Measurements from ENCODE around the gene MVB12B. TPM values are rescaled to one million over a fixed set of nuclear protein-coding genes. Genes with fewer than 3 reads are reported as not detected.
"Not testable (repeated sequence)": the region's sequence is repeated elsewhere in the genome, so short reads cannot be mapped to it uniquely, and the experiment has no call there.

MVB12B gene
- total and polyA plus RNA-seq, 8 donors, result 2.6 to 6.7 (median 4.0) TPM

DNA sequence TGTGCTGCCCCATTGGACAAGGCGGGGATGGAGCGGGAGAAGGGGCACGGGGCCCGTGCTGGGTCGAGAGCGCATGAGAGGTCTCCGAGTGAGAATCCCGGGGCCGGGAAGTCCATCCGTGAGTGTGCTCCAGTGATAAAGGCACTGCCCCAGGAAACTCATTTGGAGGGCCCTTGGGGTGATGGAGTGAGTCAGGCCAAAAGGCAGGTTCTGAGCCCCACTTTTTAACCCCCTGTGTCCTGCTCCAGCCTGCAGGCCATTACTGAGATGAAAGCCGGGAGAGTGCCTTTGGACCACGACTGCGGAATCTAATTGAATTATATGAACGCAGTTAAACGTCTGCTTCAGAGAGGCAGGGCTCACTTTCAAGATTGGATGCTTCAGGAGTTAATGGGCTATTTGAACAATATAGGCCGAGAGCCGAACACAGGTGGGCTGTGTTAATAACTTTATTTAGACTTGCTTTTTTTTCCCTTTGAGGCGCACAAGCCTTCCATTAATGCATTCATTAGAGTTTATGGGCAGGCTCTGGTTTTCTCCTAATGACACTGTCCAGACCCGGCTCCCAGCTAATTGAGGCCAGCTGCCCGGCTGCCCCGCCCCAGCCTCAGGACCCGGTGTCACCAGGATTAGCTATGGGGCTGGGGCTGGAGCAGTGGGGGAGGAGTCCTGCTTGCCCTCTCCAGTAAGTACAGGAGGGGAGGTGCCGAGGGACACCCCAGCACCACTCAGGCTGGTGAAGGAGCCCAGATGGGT is 208.0 kb downstream of the MVB12B start:
- Histone ChIP-seq H3K27ac (no peak overlapping the region), H3K9me3 (no peaks in the 10 kb centered on the region), H3K4me3 (no peak overlapping the region), H3K4me1 (no peaks in the 10 kb centered on the region), H3K27me3 (peaks cover 0 to 4% (median 0%) of the 10 kb centered on the region in 4 donors), H3K36me3 (no peaks in the 10 kb centered on the region)
- WGBS, 2 donors, result 43% methylated on average over 23 of the region's 23 CpGs
- TF ChIP-seq, protein P1, sequence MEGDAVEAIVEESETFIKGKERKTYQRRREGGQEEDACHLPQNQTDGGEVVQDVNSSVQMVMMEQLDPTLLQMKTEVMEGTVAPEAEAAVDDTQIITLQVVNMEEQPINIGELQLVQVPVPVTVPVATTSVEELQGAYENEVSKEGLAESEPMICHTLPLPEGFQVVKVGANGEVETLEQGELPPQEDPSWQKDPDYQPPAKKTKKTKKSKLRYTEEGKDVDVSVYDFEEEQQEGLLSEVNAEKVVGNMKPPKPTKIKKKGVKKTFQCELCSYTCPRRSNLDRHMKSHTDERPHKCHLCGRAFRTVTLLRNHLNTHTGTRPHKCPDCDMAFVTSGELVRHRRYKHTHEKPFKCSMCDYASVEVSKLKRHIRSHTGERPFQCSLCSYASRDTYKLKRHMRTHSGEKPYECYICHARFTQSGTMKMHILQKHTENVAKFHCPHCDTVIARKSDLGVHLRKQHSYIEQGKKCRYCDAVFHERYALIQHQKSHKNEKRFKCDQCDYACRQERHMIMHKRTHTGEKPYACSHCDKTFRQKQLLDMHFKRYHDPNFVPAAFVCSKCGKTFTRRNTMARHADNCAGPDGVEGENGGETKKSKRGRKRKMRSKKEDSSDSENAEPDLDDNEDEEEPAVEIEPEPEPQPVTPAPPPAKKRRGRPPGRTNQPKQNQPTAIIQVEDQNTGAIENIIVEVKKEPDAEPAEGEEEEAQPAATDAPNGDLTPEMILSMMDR (IDR thresholded peaks at IDR 0.05), result no peak
- ATAC-seq (no peak), FAIRE-seq (no peak), DNase-seq (peak in 1 of 6 donors; percentile 3)
- intact Hi-C loops (cut with DNase I), result no loop called here

DNA sequence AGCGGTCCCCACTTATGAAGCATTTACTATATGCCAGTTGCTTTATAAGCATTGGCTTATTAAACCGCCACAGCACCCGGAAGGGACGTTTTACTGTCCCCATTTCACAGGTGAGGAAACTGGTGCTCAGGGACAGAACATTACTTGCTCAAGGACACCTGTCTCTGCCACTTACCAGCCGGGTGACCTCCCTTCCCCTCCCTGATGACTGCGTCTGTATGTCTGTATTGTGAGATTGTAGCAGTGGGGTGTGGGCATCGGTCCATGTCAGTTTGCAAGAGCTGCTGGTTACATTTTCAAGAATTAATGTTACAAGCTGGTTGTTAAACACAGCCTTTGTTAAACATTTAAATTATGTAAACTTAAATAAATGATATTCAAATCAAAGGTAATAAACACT is 209.5 kb downstream of the MVB12B start:
- TF ChIP-seq, protein P1 (IDR thresholded peaks at IDR 0.05), result no peak
- WGBS, 2 donors, result 67 to 81% methylated on average over 7 of the region's 7 CpGs
- H3K9me3 ChIP-seq, result no peaks in the 10 kb centered on the region
- no peak for ATAC-seq
- no peak for FAIRE-seq
- DNase-seq, result peak in 1 of 6 donors; percentile 11
- peaks cover 0 to 4% (median 0%) of the 10 kb centered on the region in 4 donors for H3K27me3 ChIP-seq
- H3K4me3 ChIP-seq, result no peak overlapping the region
- no peak overlapping the region for H3K27ac ChIP-seq
- H3K4me1 ChIP-seq, result no peaks in the 10 kb centered on the region
- no peaks in the 10 kb centered on the region for H3K36me3 ChIP-seq
- intact Hi-C loops (cut with DNase I), result no loop called here

DNA sequence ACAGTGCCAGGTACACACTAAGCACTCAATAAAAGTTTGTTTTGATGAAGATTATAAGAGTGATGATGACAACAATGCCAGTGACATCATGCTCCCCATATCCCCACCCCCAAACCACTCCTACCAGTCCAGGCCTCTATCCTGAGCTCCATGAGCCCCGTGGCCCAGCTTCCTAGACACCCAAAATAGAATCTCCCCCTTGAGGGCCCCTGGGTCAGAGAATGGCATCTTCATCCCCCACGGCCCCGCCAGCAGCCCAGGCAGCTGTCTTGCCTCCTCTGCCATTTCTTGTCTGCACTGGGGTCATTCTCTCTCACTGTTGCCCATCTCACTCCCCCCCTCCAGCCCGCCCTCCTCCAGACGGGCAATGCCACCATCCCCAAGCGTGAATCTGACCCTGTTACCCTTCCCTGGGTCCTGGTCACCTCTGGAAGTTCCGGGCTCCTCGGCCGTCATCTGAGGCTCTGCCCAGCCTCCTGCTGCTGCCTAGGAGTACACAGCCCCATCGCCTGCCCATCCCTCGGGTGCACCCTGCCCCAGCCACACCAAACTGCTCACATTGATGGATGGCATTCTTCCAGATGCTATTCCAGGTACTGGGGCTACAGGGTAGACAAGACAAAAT is 210.3 kb downstream of the MVB12B start:
- DNase-seq, result peak in 1 of 6 donors; percentile 33
- Histone ChIP-seq H3K4me3 (no peak overlapping the region), H3K4me1 (no peaks in the 10 kb centered on the region), H3K36me3 (no peaks in the 10 kb centered on the region), H3K27me3 (peaks cover 0 to 4% (median 0%) of the 10 kb centered on the region in 4 donors), H3K9me3 (no peaks in the 10 kb centered on the region), H3K27ac (no peak overlapping the region)
- TF ChIP-seq, protein P1 (IDR thresholded peaks at IDR 0.05), result no peak
- 69 to 79% methylated on average over 11 of the region's 11 CpGs for WGBS, 2 donors
- FAIRE-seq, result no peak
- no peak for ATAC-seq
- intact Hi-C loops (cut with DNase I), result no loop called here

DNA sequence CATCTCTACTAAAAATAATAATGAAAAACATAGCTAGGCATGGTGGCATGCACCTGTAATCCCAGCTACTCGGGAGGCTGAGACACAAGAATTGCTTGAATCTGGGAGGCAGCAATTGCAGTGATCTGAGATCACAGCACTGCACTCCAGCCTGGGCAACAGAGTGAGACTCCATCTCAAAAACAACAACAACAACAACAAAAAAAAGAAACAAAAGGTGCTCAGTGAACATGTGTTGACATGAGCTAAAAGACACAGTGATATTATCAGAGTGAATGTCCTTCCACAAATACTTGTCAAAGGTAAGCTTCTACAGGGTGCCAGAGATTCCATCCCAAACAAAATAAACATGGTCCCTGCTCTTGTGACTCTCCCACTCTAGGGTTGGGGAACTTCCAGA is 211.9 kb downstream of the MVB12B start:
- intact Hi-C loops (cut with DNase I), result no loop called here
- TF ChIP-seq, protein P1 (IDR thresholded peaks at IDR 0.05), result no peak
- Histone ChIP-seq H3K4me1 (no peaks in the 10 kb centered on the region), H3K4me3 (no peak overlapping the region), H3K36me3 (no peaks in the 10 kb centered on the region), H3K27me3 (peaks cover 0 to 4% (median 0%) of the 10 kb centered on the region in 4 donors), H3K27ac (no peak overlapping the region), H3K9me3 (no peaks in the 10 kb centered on the region)
- ATAC-seq (no peak), FAIRE-seq (no peak), DNase-seq (no peak)
- 79 to 85% methylated on average over 1 of the region's 1 CpG for WGBS, 2 donors

DNA sequence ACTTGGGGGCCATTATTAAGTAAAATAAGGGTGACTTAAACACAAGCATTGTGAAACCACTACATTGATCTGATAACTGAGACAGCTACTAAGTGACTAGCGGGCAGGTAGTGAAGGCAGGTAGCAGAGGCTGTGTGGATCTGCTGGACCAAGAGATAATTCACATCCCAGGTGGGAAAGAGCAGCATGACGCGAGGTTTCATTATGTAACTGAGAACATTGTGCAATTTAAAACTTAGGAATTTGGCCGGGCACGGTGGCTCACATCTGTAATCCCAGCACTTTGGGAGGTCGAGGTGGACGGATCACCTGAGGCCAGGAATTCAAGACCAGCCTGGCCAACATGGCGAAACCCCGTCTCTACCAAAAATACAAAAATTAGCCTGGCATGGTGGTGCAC is 213.8 kb downstream of the MVB12B start:
- H3K36me3 ChIP-seq; H3K4me3 ChIP-seq; ATAC-seq; H3K4me1 ChIP-seq; H3K27ac ChIP-seq; H3K27me3 ChIP-seq; H3K9me3 ChIP-seq; intact Hi-C loops (cut with DNase I); FAIRE-seq: not testable (repeated sequence)
- DNase-seq, result peak in 1 of 6 donors; percentile 7
- 57 to 73% methylated on average over 9 of the region's 9 CpGs for WGBS, 2 donors
